Activated CD4-positive, alpha-beta T cell treated with anti-CD3 and anti-CD28 coated beads, Interleukin-2, amount 10 ng/mL, durations not matched to agents 24 days and 14 days (primary cell): ENCODE data around the gene GRID2. TPM values are rescaled to one million over a fixed set of nuclear protein-coding genes. Genes with fewer than 3 reads are reported as not detected.

Experiments
- DNase-seq: peaks from one replicate; pipeline ENCODE4 v3.0.0; 2022
- H3K27ac Mint-ChIP-seq: one replicate; pipeline ENCODE4 v1.8.0; 2022; ENCODE audit warnings: mild to moderate bottlenecking, mixed read lengths
- H3K27me3 Mint-ChIP-seq: one replicate; pipeline ENCODE4 v1.8.0; 2022; ENCODE audit warnings: mixed read lengths
- H3K36me3 Mint-ChIP-seq: one replicate; pipeline ENCODE4 v1.8.0; 2022; ENCODE audit warnings: low read depth, mild to moderate bottlenecking, mixed read lengths
- H3K4me1 Mint-ChIP-seq: one replicate; pipeline ENCODE4 v1.8.0; 2021; ENCODE audit warnings: mixed read lengths
- H3K4me3 Mint-ChIP-seq: one replicate; pipeline ENCODE4 v1.8.0; 2022; ENCODE audit warnings: mild to moderate bottlenecking, moderate library complexity, mixed read lengths
- H3K9me3 Mint-ChIP-seq: one replicate; pipeline ENCODE4 v1.8.0; 2021; ENCODE audit warnings: mixed read lengths
- intact Hi-C: fragments of 100-400 bp; cut with micrococcal nuclease; formaldehyde crosslinking; loops from one replicate; pipeline ENCODE4 v1.15.1; 2023
- total RNA-seq: library from RNA; stranded (reverse); gene quantifications from 2 replicates; pipeline ENCODE4 v1.2.3, GENCODE V29; 2022

GRID2 gene
- total RNA-seq, 1 donor from 2014 or later: not detected

DNA sequence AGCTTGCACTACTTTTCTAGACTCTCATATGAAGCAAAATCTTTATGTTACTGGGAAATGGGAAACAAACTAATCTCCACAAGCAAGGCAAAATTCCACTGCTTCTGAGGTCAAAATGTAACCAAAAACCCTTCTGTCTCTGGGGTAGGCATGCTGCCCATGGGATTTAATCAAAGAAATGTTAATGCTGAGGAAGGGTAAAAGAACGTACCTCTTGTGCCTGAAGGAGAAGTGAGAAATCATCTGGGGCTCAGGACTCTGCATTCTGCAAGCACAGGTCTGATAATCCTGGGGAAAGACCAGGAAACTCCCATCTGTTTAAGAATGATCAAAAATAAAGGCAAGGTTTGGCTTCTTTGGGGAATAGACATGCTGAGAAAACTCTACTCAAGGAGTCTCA lies 184.7 kb downstream of the GRID2 start:
- Mint-ChIP-seq H3K4me3 (no peak overlapping the region), H3K27ac (no peak overlapping the region), H3K36me3 (no peaks in the 10 kb centered on the region), H3K27me3 (no peaks in the 10 kb centered on the region), H3K4me1 (no peaks in the 10 kb centered on the region), H3K9me3 (no peaks in the 10 kb centered on the region)
- intact Hi-C loops: no loop called here
- DNase-seq: no peak

DNA sequence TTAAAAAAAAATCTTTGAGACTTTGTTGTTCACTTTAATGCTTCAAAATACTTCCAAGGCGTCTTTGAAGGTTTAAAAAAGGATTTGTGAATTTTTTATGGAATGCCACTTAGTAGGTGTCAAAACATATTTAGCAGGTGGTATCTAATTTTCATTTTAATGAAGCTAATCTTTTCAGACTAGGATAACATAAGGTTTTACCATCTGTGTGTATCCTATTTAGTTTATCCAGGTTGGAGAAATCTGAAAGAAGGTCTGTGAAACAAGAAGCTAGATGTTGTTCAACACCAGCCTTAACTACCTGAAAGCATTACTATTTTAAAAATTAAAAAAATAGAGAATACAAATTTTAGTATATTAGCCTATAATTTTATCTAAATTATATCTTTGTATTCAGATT lies 193.4 kb downstream of the GRID2 start:
- intact Hi-C loops: no loop called here
- H3K27me3 Mint-ChIP-seq: no peaks in the 10 kb centered on the region
- no peaks in the 10 kb centered on the region for H3K36me3 Mint-ChIP-seq
- H3K27ac Mint-ChIP-seq: no peak overlapping the region
- no peaks in the 10 kb centered on the region for H3K4me1 Mint-ChIP-seq
- no peak for DNase-seq
- no peaks in the 10 kb centered on the region for H3K9me3 Mint-ChIP-seq
- H3K4me3 Mint-ChIP-seq: no peak overlapping the region

DNA sequence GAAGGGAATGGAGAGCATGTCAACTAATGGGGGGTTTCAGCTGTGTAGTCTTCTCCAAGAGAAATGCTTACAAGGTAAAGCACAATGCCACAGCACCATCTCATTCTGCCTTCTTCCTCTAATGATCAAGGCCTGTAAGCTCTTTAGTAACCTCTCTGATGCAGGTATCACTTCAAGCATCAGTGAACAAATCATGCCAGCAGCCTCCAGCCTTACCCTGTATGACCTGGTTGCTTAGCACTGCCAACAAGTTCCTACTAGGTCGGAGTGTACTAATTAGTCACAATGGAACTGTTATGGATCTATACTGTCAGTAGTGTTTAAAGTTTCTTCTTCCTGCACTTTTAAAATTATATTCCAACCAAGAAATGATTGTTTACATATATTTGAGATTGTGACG lies 197.7 kb downstream of the GRID2 start:
- Mint-ChIP-seq H3K4me1 (no peaks in the 10 kb centered on the region), H3K27me3 (no peaks in the 10 kb centered on the region), H3K36me3 (no peaks in the 10 kb centered on the region), H3K27ac (no peak overlapping the region), H3K9me3 (no peaks in the 10 kb centered on the region), H3K4me3 (no peak overlapping the region)
- no peak for DNase-seq
- intact Hi-C loops: no loop called here

DNA sequence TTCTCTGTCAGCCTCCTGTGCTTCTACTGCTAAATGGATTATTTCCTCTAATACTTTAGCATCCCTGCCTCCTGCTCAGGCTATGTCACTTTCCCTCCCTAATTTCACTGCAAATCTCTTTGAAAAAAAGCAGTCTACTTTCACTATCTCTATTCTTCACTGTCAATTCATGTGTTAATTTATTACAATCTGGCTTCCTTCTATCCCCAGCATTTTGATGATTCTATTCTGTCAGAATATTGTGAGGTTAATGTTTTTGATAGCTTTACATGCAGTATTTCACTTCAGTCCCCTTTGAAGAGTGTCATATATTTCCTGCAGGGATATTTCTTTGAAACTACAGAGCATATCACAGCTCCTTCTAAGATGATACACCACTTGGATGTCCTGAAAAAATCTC lies 203.2 kb downstream of the GRID2 start:
- intact Hi-C loops: no loop called here
- Mint-ChIP-seq H3K4me3 (no peak overlapping the region), H3K4me1 (no peaks in the 10 kb centered on the region), H3K9me3 (peaks cover 5% of the 10 kb centered on the region), H3K27ac (no peak overlapping the region), H3K27me3 (no peaks in the 10 kb centered on the region), H3K36me3 (no peaks in the 10 kb centered on the region)
- no peak for DNase-seq

DNA sequence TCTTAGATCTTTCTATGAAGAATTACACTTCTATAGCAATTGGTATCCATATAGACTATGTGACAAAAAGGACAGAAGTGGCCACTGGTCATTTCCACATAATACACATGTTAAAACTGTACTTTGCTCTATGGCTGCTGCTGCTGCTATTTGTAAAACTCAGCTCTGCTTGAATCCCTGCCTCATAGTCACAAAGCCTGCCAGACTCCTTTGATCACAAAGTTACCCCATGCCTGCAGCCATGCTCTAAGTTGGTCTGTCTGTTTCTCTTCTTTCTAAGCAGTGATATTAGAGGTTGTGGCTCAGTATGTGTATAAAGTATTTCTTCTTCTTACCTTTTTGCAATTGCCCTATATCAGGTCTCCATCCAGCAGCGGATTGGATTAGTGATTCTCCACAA lies 210.9 kb downstream of the GRID2 start:
- no peak for DNase-seq
- H3K4me3 Mint-ChIP-seq: no peak overlapping the region
- no peak overlapping the region for H3K27ac Mint-ChIP-seq
- intact Hi-C loops: no loop called here
- no peaks in the 10 kb centered on the region for H3K36me3 Mint-ChIP-seq
- peaks cover 5% of the 10 kb centered on the region for H3K9me3 Mint-ChIP-seq
- no peaks in the 10 kb centered on the region for H3K27me3 Mint-ChIP-seq
- H3K4me1 Mint-ChIP-seq: no peaks in the 10 kb centered on the region

DNA sequence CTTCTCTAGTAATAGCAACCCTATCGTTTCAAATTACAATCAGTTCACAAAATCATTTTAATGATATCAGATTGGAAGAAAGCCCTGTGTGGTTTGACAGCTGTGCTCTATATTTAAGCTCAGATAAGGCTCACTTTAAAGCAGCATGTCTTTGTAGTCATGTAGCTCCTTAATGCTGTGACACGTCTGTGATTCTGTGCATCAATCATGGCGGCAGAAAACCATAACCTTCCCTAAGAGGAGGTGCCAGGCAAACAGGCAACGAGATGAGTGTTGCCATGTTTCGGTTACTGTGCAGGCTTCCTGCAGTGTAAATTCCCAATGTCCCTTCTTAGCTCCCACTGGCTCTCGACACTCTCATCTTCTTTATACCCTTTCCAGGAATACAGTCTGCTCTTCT lies 212.7 kb downstream of the GRID2 start:
- no peaks in the 10 kb centered on the region for H3K27me3 Mint-ChIP-seq
- H3K4me1 Mint-ChIP-seq: no peaks in the 10 kb centered on the region
- intact Hi-C loops: no loop called here
- no peaks in the 10 kb centered on the region for H3K9me3 Mint-ChIP-seq
- no peak overlapping the region for H3K27ac Mint-ChIP-seq
- no peaks in the 10 kb centered on the region for H3K36me3 Mint-ChIP-seq
- DNase-seq: no peak
- no peak overlapping the region for H3K4me3 Mint-ChIP-seq

DNA sequence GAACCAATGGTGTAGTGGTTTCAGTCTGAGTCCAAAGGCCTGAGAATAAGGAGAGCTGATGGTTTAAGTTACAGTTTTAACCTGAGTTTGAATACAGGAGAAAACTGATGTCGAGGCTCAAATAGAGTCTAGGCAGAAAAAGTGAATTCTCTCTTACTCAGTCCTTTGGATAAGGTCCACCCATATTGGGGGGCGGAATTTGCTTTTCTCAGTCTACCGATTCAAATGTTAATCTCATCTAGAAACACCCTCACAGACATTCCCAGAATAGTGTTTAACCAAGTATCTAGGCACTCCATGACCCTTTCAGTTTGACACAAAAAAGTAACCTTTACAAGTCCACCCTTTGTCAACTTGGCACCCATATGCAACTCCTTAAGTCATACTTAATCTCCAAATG lies 216.0 kb downstream of the GRID2 start:
- Mint-ChIP-seq H3K9me3 (no peaks in the 10 kb centered on the region), H3K36me3 (no peaks in the 10 kb centered on the region), H3K27ac (no peak overlapping the region), H3K4me3 (no peak overlapping the region), H3K27me3 (no peaks in the 10 kb centered on the region), H3K4me1 (no peaks in the 10 kb centered on the region)
- intact Hi-C loops: no loop called here
- no peak for DNase-seq

DNA sequence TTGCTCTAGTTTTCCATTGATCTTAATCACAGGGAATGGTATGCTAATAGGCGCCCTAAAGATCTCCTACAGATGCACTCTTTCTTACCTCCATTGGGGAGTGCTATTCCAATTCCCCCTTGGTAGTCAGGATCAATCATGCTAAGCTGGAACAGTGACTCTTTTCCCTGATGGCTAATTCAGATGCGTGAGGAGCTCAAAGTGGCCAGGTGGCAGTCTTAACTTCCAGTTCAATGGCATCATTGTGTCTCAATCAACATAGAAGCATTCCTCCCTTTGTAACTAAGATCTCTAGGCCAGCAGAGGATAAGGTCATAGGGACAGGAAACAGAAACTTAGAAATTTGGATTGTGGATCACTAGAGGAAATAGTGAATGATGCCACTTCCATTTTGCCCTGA lies 216.8 kb downstream of the GRID2 start:
- Mint-ChIP-seq H3K27ac (no peak overlapping the region), H3K9me3 (no peaks in the 10 kb centered on the region), H3K4me3 (no peak overlapping the region), H3K36me3 (no peaks in the 10 kb centered on the region), H3K4me1 (no peaks in the 10 kb centered on the region), H3K27me3 (no peaks in the 10 kb centered on the region)
- no peak for DNase-seq
- intact Hi-C loops: no loop called here

DNA sequence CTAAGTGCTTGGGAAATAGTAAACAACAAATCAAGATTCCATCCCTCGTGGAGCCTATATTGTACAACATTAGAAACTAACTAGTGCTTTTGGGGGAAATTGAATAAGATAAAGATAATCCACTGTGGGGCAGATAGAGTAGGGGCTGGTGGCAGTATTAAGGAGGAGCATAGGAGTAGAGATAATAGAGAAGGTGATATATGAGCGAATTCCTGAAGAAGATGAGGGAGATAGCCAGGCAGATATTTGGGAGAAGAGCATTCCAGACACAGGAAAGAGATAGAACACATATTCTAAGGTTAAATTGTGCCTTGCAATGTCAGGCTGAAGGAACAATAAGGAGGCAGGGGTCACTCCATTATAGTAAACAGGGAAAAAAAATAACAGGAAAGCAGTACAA lies 218.2 kb downstream of the GRID2 start:
- no peak for DNase-seq
- no peaks in the 10 kb centered on the region for H3K9me3 Mint-ChIP-seq
- H3K27ac Mint-ChIP-seq: no peak overlapping the region
- intact Hi-C loops: no loop called here
- no peaks in the 10 kb centered on the region for H3K27me3 Mint-ChIP-seq
- H3K4me1 Mint-ChIP-seq: no peaks in the 10 kb centered on the region
- no peaks in the 10 kb centered on the region for H3K36me3 Mint-ChIP-seq
- H3K4me3 Mint-ChIP-seq: no peak overlapping the region

DNA sequence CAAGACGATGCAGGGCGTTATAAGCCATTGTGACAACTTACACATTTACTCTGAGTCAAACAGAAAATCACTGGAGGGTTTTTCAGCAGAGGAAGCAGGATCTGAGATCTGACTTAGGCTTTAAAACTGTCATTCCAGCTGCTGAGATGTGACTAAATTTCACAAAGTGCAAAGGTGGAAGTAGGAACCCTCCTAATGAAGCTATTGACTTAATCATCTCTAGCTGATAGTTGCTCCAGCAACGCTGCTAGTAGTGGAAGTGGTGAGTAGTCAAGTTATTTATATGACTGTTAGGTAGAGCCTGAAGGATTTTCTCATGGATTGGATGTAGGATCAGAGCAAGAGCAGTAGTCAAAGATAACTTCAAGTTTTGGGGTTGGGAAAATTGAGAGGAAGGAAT lies 218.6 kb downstream of the GRID2 start:
- Mint-ChIP-seq H3K27me3 (no peaks in the 10 kb centered on the region), H3K36me3 (no peaks in the 10 kb centered on the region), H3K27ac (no peak overlapping the region), H3K9me3 (no peaks in the 10 kb centered on the region), H3K4me3 (no peak overlapping the region), H3K4me1 (no peaks in the 10 kb centered on the region)
- intact Hi-C loops: no loop called here
- DNase-seq: no peak

DNA sequence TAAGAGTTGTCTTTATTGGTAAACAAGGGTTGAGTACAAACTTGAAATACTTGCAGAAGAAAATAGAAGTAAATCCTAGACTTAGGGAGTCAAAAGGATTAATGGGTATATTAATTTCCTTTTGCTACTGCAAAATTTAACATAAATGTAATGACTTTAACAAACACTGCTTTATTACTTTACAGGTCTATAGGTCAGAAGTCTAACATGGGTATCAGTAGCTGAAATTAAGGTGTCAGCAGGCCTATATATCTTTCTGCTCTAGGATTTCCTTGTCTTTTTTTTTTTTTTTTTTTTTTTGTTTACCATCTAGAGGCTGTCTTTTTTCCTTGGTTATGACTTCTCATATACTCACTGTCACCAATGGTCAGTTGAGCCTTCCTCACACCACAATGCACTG lies 220.4 kb downstream of the GRID2 start:
- H3K36me3 Mint-ChIP-seq: no peaks in the 10 kb centered on the region
- no peak overlapping the region for H3K27ac Mint-ChIP-seq
- no peaks in the 10 kb centered on the region for H3K9me3 Mint-ChIP-seq
- no peaks in the 10 kb centered on the region for H3K4me1 Mint-ChIP-seq
- no peak for DNase-seq
- H3K4me3 Mint-ChIP-seq: no peak overlapping the region
- H3K27me3 Mint-ChIP-seq: no peaks in the 10 kb centered on the region
- intact Hi-C loops: no loop called here

DNA sequence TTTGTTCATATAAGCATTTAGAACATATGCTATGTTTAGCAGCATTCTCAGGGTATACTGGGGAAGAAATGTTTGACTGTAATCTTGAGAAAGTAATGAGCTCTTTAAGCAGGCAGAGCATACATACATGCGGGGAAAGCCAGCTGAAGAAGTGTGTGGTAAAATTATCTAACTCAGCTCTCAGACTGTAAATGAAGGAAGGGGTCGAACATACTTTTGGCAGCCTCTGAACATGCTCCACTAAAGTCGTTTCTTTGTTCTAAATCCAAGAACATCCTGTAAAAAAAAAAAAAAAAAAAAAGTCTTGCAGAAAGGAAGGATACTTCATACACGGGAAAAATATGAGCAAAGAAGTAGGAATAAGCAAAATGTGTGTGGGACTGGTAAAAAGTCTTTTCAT lies 224.8 kb downstream of the GRID2 start:
- Mint-ChIP-seq H3K4me1 (no peaks in the 10 kb centered on the region), H3K27me3 (no peaks in the 10 kb centered on the region), H3K9me3 (no peaks in the 10 kb centered on the region), H3K27ac (no peak overlapping the region), H3K4me3 (no peak overlapping the region), H3K36me3 (no peaks in the 10 kb centered on the region)
- intact Hi-C loops: no loop called here
- no peak for DNase-seq

DNA sequence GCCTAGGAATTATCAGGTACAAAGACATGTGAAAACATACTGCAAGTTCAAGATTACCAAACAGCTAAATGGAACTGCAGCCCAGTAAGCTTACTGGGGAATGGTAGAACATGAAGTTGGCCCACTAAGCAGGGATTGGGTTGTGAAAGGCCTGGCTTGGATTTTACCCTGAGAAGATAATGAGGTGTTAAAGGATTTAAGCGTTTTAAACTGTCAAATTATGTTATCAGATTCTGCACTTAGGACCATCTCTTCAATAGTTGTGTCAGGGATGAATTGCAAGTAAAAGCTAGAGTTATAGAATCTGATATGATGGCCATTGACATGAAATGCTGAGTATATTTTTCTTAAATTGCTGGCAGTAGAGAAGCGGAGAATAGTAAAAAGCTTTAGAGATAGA lies 225.7 kb downstream of the GRID2 start:
- Mint-ChIP-seq H3K9me3 (no peaks in the 10 kb centered on the region), H3K27me3 (no peaks in the 10 kb centered on the region), H3K36me3 (no peaks in the 10 kb centered on the region), H3K4me1 (no peaks in the 10 kb centered on the region), H3K4me3 (no peak overlapping the region), H3K27ac (no peak overlapping the region)
- intact Hi-C loops: no loop called here
- DNase-seq: no peak

DNA sequence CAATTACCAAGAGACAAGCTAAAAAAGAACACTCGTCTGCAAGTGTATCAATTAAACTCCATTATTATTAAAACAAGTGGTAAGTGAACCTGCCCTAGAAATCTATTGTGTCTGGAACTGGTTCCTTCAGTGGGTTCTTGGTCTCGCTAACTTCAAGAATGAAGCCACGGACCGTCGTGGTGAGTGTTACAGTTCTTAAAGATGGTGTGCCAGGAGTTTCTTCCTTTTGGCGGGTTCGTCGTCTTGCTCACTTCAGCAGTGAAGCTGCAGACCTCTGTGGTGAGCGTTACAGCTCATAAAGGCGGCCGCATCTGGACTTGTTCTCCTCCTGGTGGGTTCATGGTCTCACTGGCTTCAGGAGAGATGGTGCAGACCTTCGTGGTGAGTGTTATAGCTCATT lies 231.8 kb downstream of the GRID2 start:
- no peaks in the 10 kb centered on the region for H3K36me3 Mint-ChIP-seq
- intact Hi-C loops: no loop called here
- H3K27me3 Mint-ChIP-seq: no peaks in the 10 kb centered on the region
- H3K4me1 Mint-ChIP-seq: no peaks in the 10 kb centered on the region
- H3K9me3 Mint-ChIP-seq: no peaks in the 10 kb centered on the region
- DNase-seq: no peak
- H3K27ac Mint-ChIP-seq: no peak overlapping the region
- no peak overlapping the region for H3K4me3 Mint-ChIP-seq

DNA sequence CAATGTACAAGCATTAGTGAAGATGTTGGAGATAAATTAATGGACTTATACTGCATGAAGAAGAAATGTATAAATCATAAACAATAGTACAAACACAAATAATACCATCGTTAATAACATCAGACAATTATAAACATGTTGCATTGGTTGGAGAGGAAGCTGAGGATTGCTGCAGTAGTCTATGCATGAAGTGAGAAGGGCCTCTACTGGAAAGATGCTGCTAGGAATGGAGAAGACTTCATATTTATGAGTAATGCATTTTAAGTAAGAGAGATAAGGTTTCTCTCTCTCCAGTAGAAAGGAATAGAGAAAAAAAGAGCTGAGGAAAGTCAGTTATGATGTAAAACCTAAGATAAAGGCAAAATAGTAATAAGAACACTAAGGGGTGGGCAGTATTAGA lies 247.8 kb downstream of the GRID2 start:
- Mint-ChIP-seq H3K27ac (no peak overlapping the region), H3K4me3 (no peak overlapping the region), H3K36me3 (no peaks in the 10 kb centered on the region), H3K4me1 (no peaks in the 10 kb centered on the region), H3K9me3 (no peaks in the 10 kb centered on the region), H3K27me3 (no peaks in the 10 kb centered on the region)
- DNase-seq: no peak
- intact Hi-C loops: no loop called here

DNA sequence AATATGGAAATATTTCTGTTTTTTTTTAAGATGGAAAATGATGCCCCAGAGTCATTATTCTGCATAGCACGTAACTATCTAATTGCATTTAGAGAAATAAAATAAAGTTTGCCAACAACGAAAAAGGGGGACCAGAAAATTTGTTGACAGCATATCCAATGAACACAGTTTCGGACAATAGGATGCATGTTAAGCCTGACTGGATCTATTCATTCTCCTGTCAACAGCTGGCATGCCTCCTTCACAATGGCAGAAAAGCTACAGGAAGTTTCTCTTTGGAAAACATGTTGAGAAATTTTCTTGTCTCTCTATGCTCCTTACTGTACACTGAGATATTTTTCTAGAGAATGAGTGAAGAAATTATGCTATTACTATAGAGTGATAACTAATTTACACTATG lies 262.5 kb downstream of the GRID2 start:
- Mint-ChIP-seq H3K4me1 (no peaks in the 10 kb centered on the region), H3K27me3 (no peaks in the 10 kb centered on the region), H3K4me3 (no peak overlapping the region), H3K27ac (no peak overlapping the region), H3K9me3 (peaks cover 4% of the 10 kb centered on the region), H3K36me3 (no peaks in the 10 kb centered on the region)
- intact Hi-C loops: no loop called here
- no peak for DNase-seq
